Thyroid gland (tissue), 4 donors: ENCODE data around the gene HYDIN. TPM values are rescaled to one million over a fixed set of nuclear protein-coding genes. Genes with fewer than 3 reads are reported as not detected.
"Not testable (repeated sequence)": the region's sequence is repeated elsewhere in the genome, so short reads cannot be mapped to it uniquely, and the experiment has no call there.

Experiments used
- DNase-seq, 2 donors: peaks; one replicate each; pipeline ENCODE4 v3.0.0-alpha.2; 2019
- H3K27ac ChIP-seq, 3 donors: fragments of 200-600 bp; sonication (generic); 1 replicate in 2 of 3; 2 replicates in 1 of 3; pipeline ENCODE4 v1.5.1; 2016 to 2019; ENCODE audit warnings: mild to moderate bottlenecking in 1 of 3, moderate library complexity in 1 of 3
- H3K27me3 ChIP-seq: fragments of 200-600 bp; sonication (generic); one replicate; pipeline ENCODE4 v1.5.1; 2019
- H3K36me3 ChIP-seq, 2 donors: fragments of 200-600 bp; sonication (generic); one replicate each; pipeline ENCODE4 v1.5.1; 2016 to 2019
- H3K4me1 ChIP-seq, 2 donors: fragments of 200-600 bp; sonication (generic); one replicate each; pipeline ENCODE4 v1.5.1; 2017 to 2019
- H3K4me3 ChIP-seq, 3 donors: fragments of 200-600 bp; sonication (generic); replicated peaks in 1 of 3; 1 replicate in 2 of 3; 2 replicates in 1 of 3; pipeline ENCODE4 v1.5.1; 2016; ENCODE audit warnings: mild to moderate bottlenecking in 1 of 3
- H3K9me3 ChIP-seq: fragments of 200-600 bp; sonication (generic); one replicate; pipeline ENCODE4 v1.5.1; 2017
- POLR2A ChIP-seq, 2 donors: fragments of 450-650 bp; IDR thresholded peaks; one replicate each; pipeline ENCODE4 v1.6.1; 2017; ENCODE audit warnings: antibody characterized with exemption in 2 of 2, mild to moderate bottlenecking in 2 of 2, moderate library complexity in 1 of 2
- WGBS, 2 donors: methylation state at CpG; one replicate each; pipeline ENCODE4 v1.1.5; 2017; 5-methylcytosine and 5-hydroxymethylcytosine counted together
- intact Hi-C: fragments of 100-400 bp; cut with DNase I; formaldehyde crosslinking; loops from one replicate; pipeline ENCODE4 v1.15.1; 2023
- total RNA-seq, 4 donors: library from RNA; depleted of rRNA; stranded (reverse); fragments of >200 nt; gene quantifications; one replicate each; pipeline ENCODE4 v1.2.3, GENCODE V29; 2016
- TF ChIP-seq, protein P1 (sequence below), 6 experiments: fragments of 200-600 bp in 3 of 6; fragments of 450-650 bp in 3 of 6; sonication (generic) in 3 of 6; IDR thresholded peaks; one replicate each; pipeline ENCODE4 v1.5.1; 2016 to 2019; ENCODE audit warnings: antibody characterized with exemption in 6 of 6, mild to moderate bottlenecking in 2 of 6, inconsistent platforms in 1 of 6, moderate library complexity in 1 of 6

Gene HYDIN
- total RNA-seq, 4 donors from 2014 or later = 10.1 to 26.3 (median 21.3) TPM

DNA sequence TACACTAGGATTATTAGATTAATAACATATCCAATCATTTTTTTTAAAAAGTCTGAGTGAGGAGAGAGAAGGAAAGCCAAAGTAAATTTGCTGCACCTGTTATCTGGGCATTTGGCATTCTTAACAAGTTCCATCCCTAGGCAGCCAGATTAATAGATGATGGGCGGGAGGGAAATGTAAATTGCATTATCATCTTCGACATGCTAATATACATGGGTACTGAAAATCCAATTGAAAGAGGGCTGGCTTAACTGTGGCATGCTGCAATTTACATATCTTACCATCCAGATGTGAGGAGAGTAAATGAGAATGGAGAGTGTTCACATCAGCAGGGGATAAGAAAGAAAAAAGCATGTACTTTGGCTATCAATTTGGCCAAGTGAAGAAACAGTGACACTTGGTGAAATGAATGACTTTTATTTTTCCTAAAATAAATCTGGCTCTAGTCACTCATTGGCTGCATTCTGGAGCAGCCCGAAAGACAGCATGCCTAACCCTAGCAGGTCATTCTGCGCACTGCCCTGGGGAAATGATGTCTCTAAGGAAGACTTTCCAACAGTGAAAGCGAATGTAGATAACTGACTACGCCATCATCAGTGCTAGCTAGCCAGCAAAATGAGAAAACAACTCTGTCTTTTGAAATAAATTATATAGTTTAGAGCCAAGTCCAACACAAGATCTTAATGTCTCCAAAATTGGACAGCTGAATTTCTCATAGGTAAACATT is 57.9 kb downstream of the HYDIN start:
- Histone ChIP-seq H3K4me1 (no peaks in the 10 kb centered on the region), H3K9me3 (no peaks in the 10 kb centered on the region), H3K36me3 (no peaks in the 10 kb centered on the region), H3K4me3 (no peak overlapping the region), H3K27ac (no peak overlapping the region), H3K27me3 (no peaks in the 10 kb centered on the region)
- no peak for DNase-seq
- WGBS, 2 donors = 80 to 82% methylated on average over 6 of the region's 6 CpGs
- no peak for TF ChIP-seq POLR2A (IDR thresholded peaks at IDR 0.05)
- TF ChIP-seq, protein P1, sequence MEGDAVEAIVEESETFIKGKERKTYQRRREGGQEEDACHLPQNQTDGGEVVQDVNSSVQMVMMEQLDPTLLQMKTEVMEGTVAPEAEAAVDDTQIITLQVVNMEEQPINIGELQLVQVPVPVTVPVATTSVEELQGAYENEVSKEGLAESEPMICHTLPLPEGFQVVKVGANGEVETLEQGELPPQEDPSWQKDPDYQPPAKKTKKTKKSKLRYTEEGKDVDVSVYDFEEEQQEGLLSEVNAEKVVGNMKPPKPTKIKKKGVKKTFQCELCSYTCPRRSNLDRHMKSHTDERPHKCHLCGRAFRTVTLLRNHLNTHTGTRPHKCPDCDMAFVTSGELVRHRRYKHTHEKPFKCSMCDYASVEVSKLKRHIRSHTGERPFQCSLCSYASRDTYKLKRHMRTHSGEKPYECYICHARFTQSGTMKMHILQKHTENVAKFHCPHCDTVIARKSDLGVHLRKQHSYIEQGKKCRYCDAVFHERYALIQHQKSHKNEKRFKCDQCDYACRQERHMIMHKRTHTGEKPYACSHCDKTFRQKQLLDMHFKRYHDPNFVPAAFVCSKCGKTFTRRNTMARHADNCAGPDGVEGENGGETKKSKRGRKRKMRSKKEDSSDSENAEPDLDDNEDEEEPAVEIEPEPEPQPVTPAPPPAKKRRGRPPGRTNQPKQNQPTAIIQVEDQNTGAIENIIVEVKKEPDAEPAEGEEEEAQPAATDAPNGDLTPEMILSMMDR (IDR thresholded peaks at IDR 0.05) = no peak
- intact Hi-C loops = no loop called here

DNA sequence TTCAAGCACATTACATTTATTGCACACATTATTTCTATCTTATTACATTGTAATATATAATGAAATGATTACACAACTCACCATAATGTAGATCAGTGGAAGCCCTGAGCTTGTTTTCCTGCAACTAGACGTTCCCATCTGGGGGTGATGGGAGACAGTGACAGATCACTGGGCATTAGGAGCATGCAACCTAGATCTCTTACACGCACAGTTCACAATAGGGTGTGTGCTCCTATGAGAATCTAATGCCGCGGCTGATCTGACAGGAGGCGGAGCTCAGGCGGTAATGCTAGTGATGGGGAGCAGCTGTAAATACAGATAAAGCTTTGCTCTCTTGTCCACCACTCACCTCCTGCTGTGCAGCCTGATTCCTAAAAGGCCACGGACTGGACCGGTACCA is 69.5 kb downstream of the HYDIN start:
- intact Hi-C loops, H3K4me3 ChIP-seq, DNase-seq, H3K36me3 ChIP-seq, H3K9me3 ChIP-seq, H3K27ac ChIP-seq, H3K4me1 ChIP-seq, H3K27me3 ChIP-seq: not testable (repeated sequence)
- 90% methylated on average over 2 of the region's 8 CpGs; no CpG with 5 or more reads in 1 of the 2 donors for WGBS, 2 donors

DNA sequence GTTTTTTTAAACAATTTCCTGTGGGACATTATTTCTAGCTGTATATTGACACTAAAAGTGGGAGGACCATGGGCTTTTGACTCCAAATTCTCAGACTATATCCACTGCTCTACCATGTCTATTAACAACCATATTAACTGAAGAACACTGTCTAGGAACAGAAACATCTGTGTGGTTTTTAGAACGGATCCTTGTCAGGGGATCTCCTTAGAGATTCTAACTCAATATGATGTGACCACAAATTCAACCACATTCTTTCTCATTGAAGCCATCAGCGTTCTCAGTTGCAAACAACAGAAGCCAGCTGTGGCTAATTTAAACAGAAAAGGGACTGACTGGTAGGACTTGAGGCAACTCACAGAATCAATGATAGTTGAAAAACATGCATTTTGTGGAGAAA is 73.2 kb downstream of the HYDIN start:
- 77 to 94% methylated on average over 1 to 2 of the region's 2 CpGs for WGBS, 2 donors
- H3K36me3 ChIP-seq, H3K27me3 ChIP-seq, intact Hi-C loops, H3K4me3 ChIP-seq, DNase-seq, H3K9me3 ChIP-seq, H3K27ac ChIP-seq, H3K4me1 ChIP-seq: not testable (repeated sequence)

DNA sequence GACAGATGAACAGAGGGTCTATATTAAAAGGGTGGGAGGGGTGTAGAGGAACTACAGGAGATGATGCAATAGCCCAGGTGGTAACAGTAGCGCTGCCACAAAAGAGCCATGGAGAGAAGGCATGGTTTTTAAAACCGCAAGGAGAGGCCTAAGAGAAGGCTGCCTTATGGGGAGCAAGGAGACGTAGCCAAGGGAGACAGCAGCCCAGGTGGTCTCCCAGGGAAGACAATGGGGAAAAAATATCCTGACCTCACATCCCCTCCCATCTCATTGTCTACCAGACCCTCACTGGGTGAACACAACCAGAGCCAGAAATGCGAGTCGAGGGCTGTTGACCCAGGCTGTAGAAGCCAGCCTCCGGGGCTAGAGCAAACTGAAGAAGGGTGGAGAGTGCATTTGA is 77.2 kb downstream of the HYDIN start:
- 66% methylated on average over 2 of the region's 6 CpGs; no CpG with 5 or more reads in 1 of the 2 donors for WGBS, 2 donors
- H3K27me3 ChIP-seq, H3K4me1 ChIP-seq, DNase-seq, H3K36me3 ChIP-seq, H3K27ac ChIP-seq, H3K4me3 ChIP-seq, intact Hi-C loops, H3K9me3 ChIP-seq: not testable (repeated sequence)

DNA sequence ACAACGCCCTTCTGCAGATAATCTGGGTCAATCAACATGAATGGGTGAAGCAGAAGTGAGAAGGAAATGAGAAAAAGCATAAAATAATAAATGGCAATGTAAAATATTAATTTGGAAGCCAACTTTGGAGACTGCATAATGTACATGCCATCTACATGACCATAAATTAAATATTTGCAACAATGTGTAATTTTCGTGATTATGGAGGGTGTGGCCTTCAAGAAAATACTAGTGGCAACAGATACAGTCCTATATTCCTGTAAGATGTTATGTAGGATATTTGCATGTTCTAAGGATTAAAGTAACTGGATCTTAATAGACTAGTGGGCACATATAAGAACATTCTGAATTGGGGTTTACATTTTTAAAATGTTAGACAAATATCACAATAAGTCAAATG is 78.9 kb downstream of the HYDIN start:
- H3K27ac ChIP-seq, H3K4me3 ChIP-seq, H3K27me3 ChIP-seq, H3K36me3 ChIP-seq, H3K9me3 ChIP-seq, intact Hi-C loops, DNase-seq, H3K4me1 ChIP-seq: not testable (repeated sequence)
- WGBS, 2 donors = 100% methylated on average over 1 of the region's 2 CpGs; no CpG with 5 or more reads in 1 of the 2 donors

DNA sequence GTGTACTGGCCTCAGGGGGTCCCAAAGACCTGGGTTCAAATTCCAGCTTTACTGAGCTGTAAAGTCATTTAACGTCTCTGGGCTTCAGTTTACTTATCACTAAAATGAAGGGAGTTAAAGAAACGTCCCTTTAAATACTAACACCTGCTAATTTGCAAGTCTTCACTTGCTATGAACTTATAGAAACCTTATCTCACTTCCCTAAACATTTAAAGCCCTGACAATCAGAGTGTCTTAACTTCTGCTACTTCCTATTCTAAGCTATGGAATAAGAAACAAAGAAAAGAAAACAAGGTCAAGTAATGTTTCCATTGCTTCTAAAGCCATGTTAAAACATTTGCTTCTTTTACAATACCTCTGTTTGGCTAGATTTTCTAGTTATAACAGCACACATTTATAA is 87.3 kb downstream of the HYDIN start:
- H3K9me3 ChIP-seq, H3K4me3 ChIP-seq, H3K27ac ChIP-seq, H3K36me3 ChIP-seq, intact Hi-C loops, H3K4me1 ChIP-seq, H3K27me3 ChIP-seq, DNase-seq: not testable (repeated sequence)
- 38% methylated on average over 1 of the region's 2 CpGs; no CpG with 5 or more reads in 1 of the 2 donors for WGBS, 2 donors

DNA sequence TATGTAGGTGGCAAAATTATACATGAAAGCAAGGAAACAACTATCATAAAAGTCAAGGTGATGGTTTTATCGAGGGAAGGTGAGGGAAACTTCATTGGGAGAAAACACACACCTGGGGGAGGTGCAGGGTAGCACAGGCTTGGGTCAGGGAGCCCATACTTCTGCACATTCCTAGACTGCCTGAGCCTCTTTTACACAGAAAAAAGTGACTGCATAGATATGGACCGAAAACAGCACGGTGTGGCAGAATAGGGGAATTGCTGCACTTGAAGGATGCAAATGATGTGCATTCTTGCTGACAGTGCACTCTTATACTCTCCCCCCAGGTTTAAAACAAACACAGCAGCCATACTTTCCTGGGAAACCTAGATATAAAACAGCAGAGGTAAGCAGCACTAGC is 120.0 kb downstream of the HYDIN start:
- H3K9me3 ChIP-seq, H3K4me1 ChIP-seq, intact Hi-C loops, DNase-seq, H3K27ac ChIP-seq, H3K27me3 ChIP-seq, H3K4me3 ChIP-seq, H3K36me3 ChIP-seq: not testable (repeated sequence)
- 68 to 75% methylated on average over 1 to 2 of the region's 3 CpGs for WGBS, 2 donors

DNA sequence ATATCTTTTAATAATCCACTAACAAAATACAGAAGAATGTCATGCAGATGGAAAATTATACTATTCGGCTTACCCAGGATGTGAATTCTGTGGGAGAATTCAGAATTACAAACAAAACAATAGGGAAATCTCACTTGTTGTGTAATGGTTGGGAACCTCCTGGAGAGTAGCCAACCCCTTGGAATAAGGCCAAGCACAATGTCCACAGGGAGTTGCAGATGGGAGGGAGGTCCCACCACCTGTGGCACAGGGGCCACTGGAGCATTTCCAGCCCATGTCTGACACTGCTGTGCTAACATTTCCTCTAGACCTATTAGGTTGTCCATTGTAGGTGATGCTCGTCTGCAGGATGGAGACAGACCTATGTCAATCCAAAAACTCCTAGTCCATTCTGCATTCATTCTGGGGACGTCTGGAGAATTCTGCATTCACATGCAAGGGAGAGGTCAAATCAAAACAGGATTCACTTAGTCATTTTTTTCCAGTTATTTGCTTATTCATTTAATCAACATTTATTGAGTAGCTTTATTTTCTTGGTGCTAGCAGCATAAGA is 120.8 kb downstream of the HYDIN start:
- H3K4me1 ChIP-seq, DNase-seq, H3K36me3 ChIP-seq, H3K4me3 ChIP-seq, H3K27ac ChIP-seq, H3K9me3 ChIP-seq, H3K27me3 ChIP-seq, intact Hi-C loops: not testable (repeated sequence)
- WGBS, 2 donors = 10 to 15% methylated on average over 1 to 2 of the region's 3 CpGs

DNA sequence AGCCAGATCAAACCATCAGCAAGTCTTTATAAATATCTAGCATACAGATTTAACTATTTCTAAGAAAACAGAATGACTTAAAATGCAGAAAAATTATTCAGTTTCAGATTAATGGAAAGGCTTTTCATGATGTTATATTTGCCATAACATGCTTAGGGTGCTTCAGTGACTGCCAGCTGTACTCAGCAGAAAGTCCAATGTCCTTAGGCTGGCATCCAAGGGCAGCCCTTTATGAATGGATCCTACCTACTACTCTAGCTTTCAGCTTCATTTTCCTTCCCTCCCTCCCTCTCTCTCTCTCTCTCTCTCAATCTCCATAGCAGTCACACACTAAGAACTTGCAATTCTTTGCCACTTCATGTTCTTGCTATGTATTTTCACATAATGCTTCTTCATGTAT is 124.6 kb downstream of the HYDIN start:
- DNase-seq, intact Hi-C loops, H3K9me3 ChIP-seq, H3K27ac ChIP-seq, H3K27me3 ChIP-seq, H3K36me3 ChIP-seq, H3K4me1 ChIP-seq, H3K4me3 ChIP-seq: not testable (repeated sequence)

DNA sequence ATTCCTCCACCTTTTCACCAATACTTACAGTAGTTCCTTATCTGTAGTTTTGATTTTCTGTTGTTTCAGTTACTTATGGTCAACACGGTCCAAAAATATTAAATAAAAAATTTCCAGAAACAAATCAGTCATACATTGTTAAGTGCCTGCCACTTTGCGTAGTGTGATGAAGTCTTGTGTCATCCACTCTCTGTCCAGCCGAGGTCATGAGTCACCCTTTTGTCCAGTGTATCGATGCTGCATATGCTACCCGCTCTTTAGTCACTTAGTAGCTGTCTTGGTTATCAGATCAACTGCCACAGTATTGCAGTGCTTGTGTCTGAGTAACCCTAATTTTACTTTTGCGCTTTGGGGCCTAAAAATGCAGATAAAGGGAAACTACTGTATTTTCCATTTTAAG is 146.9 kb downstream of the HYDIN start:
- intact Hi-C loops = not testable (repeated sequence)
- 94 to 98% methylated on average over 6 of the region's 6 CpGs for WGBS, 2 donors

DNA sequence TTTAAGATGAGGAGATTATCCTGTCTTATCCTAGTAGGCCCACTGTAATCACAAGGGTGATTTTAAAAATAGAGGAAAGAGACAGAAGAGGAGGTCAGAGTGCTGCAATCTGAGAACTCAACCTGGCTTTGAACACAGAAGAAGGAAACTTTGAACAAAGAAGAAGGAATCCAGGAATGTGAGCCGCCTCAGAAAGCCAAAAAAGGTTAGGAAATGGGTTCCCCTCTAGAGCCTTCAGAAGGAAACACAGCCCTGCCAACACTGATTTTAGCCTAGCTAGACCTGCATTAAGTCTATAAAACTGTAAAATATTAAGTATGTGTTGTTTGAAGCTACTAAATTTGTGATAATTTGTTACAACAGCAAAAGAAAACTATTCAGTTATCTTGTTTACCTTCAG is 149.7 kb downstream of the HYDIN start:
- H3K36me3 ChIP-seq, H3K27ac ChIP-seq, H3K27me3 ChIP-seq, DNase-seq, H3K9me3 ChIP-seq, intact Hi-C loops, H3K4me1 ChIP-seq, H3K4me3 ChIP-seq: not testable (repeated sequence)
- 40 to 83% methylated on average over 1 of the region's 1 CpG for WGBS, 2 donors

More for the DNA sequence above, 146.9 kb downstream of the HYDIN start:
- H3K27ac ChIP-seq, DNase-seq, H3K4me3 ChIP-seq, H3K27me3 ChIP-seq, H3K36me3 ChIP-seq, H3K9me3 ChIP-seq, H3K4me1 ChIP-seq: not testable (repeated sequence)

DNA sequence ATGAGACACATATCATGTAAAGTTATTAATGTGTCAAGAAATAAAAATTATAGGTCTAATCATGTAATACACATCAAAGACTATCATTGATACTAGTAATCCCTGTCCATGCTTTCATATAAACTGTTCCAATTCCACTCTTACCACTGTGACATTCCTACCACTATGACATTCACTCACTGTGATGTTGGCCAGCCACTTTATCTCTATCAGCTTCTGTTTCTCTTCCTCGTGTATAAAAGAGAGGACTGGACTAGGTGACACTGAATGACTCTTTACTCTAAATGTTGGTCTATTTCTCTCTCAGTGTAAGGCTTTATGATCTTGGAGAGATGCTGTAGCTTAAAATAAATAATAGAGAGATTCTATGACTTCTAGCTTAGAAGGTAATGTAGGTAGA is 150.3 kb downstream of the HYDIN start:
- DNase-seq, H3K27ac ChIP-seq, H3K36me3 ChIP-seq, H3K9me3 ChIP-seq, H3K4me1 ChIP-seq, H3K27me3 ChIP-seq, intact Hi-C loops, H3K4me3 ChIP-seq: not testable (repeated sequence)
- 60% methylated on average over 1 of the region's 1 CpG; no CpG with 5 or more reads in 1 of the 2 donors for WGBS, 2 donors
